Stimulated activated CD8-positive, alpha-beta memory T cell treated with anti-CD3 and anti-CD28 coated beads, Interleukin-7, amount 100 ng/mL, for 48 hours (primary cell): ENCODE data around the gene ASIC5.
"Not testable (repeated sequence)": the region's sequence is repeated elsewhere in the genome, so short reads cannot be mapped to it uniquely, and the experiment has no call there.

ENCODE experiments used
- DNase-seq, 2 donors: peaks; one replicate each; pipeline ENCODE4 v3.0.0-alpha.2; 2020; ENCODE audit warnings: low read depth in 1 of 2; ENCODE audit errors: extremely low read depth in 1 of 2

The ASIC5 gene, protein sequence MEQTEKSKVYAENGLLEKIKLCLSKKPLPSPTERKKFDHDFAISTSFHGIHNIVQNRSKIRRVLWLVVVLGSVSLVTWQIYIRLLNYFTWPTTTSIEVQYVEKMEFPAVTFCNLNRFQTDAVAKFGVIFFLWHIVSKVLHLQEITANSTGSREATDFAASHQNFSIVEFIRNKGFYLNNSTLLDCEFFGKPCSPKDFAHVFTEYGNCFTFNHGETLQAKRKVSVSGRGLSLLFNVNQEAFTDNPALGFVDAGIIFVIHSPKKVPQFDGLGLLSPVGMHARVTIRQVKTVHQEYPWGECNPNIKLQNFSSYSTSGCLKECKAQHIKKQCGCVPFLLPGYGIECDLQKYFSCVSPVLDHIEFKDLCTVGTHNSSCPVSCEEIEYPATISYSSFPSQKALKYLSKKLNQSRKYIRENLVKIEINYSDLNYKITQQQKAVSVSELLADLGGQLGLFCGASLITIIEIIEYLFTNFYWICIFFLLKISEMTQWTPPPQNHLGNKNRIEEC

DNA sequence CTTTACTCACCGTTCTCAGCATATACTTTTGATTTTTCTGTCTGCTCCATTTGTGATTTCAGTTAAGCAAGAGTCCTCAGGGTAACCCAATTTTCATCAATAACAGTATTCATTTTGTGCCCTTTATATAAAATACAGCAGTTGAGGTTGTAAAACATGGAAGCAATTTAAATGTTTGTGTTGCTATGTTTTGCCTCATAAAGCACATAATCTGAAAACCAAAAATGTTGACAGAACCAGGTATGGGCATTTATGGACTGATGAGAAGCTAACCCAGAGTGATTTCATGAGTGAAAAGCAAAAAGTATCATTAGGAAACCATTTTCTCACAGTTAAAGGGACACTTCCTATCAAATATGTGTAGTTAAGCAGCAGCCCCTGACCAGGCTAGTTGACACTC is at the start of gene ASIC5:
ASIC5 (minus strand) TSS at position 101 of the 400 bp plus-strand sequence; CDS start at position 50, 51 bp downstream.
- no peak for DNase-seq

DNA sequence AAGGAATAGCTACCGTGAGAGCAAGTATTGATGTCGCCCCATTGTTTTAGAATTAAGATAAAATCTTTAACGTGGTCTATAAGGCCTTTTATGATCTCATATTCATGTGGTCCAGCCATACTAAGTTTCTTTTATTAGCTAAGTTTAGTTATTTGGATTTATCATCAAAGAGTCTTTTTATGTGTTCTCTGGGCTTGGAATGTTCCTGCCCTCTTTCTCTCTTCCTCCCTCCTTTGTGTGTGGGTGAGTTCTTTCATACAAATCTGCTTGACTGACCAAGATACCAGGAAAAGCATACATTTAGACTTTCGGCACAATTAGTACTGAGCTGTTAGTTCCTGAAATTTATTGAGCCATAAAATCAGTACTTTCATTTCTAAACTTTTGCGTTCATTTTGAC is 48.7 kb upstream of the ASIC5 start:
- DNase-seq, result no peak

DNA sequence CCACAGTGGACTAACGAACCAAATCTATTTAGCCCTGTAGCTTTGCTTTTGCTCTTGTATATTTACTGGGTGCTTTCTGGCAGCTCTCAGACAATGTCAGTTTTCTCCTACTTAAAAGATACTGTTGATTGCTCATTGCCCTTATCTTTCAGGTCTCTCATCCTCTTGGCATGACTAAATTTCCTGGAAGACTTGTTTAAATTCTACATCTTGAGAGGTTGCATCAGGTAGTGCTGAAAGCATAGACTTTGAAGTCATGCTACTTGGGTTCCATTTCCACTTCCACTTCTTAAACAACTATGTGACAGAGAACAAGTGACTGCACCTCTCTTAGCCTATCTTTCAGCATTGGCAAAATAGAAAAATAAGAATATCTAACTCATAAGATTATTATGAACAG is 45.8 kb upstream of the ASIC5 start:
- DNase-seq, result no peak

DNA sequence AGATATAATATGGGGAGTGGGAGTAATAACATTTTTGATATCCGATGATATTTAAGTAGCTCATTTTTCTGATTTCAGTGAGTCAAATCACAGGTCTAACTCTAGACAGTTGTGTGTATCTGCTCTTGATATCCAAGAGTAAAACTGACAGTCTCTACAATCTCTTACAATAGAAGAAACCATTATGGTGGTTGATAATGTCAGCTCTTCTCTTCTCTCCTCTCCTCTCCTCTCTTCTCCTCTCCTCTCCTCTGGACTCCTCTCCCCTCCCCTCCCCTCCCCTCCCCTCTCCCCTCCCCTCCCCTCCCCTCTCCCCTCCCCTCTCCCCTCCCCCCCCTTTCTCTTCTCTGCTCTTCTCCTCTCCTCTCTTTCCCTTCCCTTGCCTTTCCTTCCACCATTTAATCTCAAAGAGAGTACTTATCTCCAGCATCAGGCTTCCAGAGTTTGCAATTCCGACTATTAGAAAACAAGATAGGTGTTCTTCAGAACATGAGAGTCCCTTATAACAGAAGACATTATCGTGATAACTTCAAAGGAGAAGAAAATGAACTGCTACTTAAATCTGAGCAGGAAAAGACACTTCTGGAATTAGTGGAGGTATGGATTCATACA is 43.6 kb upstream of the ASIC5 start:
- no peak for DNase-seq

DNA sequence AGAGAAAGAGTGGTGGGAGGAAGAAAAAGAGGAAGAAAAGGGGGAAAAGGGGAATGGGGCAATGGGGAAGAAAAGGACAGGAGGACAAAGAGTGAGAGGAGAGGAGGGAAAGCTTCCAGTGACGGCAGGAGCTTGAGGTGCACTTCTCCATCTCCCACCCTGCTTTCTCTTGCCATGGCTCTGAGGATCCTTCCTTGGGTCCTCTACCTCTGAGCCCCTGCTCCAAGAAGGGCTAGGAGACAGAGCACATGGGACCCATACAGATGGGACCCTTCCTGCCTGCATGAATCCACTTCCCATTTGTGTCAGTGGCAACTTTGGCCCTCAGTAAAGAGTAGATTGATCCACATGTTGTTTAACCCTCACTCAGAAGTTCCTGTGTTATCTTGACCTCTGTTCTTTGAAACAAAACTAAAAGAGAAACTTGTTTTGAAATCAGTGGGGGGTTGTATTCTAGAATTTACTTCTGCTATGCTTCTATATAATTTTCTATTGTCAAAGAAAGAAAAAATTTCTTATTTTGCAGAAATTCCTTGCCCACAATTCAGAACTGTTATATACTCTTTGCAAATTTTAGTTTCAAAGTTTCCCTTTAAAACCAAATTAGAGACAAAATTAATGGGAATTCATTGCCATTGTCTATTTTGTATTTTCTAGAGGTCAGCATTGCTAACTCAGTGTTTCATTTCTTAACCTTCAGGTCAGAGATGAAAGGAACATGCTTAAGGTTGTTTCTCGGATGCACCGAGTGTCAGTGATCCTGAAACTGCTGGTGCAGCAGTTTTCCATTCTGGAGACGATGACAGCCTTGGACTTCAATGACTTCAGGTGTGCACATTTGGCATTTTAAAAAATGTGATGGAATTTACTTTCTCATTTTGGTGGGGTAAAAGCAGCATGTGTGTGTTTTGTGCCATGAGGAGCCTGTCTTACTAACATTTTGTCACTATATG is 42.4 kb upstream of the ASIC5 start:
- DNase-seq, result no peak

DNA sequence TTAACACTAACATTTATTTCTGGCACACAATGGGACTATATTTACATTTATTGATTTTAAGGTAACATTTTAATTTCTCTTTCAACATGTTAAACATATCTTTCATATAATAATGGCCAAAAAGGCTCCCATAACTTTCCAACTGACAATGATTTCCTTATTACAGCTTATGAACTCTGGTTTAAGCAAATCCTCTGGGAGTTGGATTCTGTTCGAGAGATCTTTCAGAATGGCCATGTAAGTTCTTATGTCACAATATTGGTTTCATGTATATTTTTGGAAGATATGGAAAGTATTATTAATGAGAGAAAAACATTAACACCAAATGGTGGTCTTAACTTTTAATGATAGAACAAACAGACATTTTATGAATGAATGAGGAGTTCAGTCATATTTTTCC is 41.5 kb upstream of the ASIC5 start:
- no peak for DNase-seq

DNA sequence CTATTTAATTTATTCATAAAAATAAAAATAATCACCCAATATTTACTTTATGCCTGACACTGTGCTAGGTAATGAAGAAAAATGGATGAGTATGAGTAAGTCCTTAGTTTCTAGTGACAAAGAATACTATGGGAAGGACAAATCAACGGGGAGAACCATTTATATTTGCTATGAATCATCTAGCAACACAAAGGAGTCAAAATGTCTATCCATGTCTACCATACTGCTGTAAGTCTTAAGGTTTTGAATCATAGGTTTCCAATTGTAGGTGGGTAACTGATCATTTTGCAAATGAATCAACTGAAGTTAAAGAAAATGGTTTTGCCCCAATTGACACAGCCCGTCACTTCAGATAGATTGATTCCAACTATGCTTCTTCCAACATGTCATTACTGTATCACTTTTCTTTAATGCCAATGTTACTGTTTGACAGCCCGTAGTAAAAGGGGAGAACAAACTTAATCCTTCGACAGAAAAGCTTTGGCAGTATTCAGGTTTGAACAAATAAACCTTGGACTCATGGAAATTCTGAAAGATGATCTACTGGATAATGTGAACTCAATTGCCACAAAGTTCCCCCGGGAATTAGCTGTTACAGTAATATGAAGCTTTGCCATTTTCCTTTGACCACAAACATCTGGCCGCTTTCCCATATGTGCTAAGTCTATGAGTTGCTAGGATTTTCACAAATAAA is 40.6 kb upstream of the ASIC5 start:
- no peak for DNase-seq

DNA sequence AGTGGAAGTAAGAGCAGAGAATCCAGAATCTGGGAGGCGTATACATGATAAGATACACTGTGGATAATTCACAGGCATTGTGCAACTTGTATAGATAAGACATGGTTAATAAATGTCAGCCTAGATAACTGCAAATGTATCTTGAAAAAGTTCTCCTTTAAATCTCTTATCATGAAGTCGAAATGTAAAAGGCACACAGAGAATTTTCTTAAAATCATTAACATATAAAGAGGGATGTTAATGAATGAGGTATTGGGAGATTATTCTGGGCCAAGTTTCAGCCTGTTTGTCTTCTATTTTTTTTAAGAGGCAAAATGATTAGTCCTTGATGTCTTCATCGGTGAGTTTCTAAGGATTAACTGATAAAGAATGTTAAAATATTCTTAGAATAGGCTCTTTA is 38.3 kb upstream of the ASIC5 start:
- DNase-seq, result no peak

DNA sequence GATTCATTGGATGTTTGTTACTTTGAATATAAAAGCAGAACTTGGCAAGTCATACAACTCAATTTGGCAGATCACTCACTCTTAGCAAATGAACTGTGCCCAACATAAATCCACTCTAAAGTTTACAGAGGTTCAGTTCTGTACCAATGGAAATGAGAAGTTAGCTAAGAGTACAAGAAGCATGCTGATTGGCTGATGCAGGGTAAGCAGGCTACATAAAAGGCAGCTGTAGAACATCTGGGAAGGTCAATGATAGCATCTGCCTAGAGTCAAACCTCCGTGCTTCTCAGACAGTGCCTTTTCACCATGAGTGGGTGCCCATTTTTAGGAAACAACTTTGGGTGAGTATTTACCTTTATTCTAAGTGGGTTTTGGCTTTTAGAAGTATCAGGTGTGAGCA is 37.4 kb upstream of the ASIC5 start, which contains the start of gene TDO2:
TDO2 (plus strand) TSS at position 244 of the 400 bp plus-strand sequence; CDS start at position 307, 63 bp downstream.
- DNase-seq, result no peak

DNA sequence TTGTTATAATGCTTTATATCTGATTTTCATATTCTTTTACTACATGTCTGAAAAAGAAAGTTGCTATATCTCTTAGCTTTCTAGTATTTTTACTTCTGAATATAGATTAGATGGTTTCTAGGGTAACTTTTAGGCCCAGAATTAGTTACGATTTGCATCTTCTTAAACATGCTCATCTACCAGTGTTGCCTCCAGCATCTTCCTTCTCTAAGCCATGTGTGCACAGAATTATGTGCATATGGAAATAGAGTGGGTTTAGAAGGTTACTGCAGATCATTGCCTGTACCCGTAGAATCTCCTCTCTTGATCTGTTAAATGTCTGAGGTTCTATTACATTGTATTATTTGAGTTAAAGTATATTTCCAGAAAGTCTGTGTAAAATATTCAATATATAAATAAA is 34.9 kb upstream of the ASIC5 start:
- DNase-seq, result no peak

DNA sequence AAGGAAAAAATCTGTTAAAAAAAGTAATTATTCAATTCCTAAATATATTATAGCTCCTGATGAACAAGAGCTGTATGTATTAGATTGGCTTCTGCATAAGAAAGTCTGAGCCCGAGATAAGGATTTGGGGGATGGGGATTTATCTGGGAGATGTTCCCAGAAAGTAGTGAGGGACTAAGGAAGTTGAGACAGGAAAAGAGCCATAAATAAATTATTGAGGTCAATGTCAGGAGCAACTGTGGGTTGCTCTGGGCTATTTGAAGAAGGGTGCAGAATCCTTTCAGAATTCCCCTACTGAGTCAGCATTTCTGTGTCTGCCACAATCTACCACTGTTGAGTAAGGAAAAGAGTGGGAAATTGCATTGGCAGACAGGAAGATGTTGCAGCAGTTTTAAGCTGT is 34.3 kb upstream of the ASIC5 start:
- DNase-seq, result no peak

DNA sequence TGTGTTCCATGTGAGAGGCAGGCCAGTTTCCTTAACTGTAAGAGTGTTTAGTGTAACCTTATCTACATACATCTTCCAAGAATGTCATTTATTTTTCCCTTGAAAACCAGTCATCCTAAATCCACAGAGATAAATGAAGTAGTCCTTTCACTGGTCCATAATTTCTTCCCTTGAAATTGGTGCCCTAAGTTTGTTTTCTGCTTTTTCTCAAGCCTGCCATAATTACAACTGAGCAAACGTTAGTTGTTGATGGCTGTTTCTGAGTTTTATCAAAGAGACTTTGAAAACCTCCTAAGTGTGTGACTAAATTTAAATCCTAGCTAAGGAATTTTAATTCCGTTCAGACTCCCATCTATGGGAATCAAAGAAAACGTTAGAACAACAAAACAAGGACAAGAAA is 33.8 kb upstream of the ASIC5 start:
- no peak for DNase-seq

DNA sequence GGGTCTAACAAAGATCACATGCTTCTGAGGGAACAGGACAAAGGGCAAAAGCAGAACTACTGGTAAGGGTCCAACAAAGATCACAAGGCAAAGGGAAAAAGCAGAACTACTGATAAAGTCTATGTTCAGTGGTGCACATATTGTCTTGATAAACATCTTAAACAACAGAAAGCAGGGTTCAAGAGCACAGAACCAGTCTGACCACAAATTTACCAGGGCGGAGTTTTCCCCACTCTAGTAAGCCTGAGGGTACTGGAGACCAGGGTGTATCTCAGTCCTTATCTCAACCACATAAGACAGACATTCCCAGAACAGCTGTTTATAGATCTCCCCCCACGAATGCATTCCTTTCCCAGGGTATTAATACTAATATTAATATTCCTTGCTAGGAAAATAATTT is 32.3 kb upstream of the ASIC5 start:
- not testable (repeated sequence) for DNase-seq

DNA sequence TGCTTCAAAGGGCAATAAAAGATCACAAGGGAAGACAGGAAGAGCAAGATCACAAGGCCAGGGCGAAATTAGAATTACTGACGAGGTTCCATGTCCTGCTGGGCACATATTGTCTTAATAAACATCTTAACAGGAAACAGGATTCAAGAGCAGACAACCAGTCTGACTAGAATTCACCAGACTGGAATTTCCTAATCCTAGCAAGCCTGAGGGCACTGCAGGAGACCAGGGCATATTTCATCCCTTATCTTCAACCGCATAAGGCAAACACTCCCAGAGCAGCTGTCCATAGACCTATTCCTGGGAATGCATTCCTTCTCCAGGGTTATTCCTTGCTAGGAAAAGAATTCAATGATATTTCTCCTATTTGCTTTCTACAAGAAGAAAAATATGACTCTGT is 25.0 kb upstream of the ASIC5 start:
- DNase-seq, result no peak

DNA sequence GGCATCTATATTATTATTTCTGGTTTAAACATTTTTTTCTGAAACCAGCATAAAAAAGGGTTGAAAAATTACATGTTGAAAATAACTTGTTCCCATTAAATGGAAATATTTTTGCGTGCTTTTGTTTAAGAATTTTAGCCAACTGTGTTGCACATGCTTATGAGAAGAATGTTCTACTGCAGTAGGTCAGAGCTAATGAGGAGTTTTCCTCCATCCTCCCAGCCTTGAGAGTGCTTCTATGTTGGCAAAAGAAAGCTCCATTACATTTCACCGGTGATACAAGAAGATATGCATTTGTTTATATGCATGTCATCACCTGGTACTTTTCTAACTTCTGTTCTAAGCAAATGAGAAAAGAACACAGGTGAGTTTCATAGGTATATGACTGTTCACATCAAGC is 23.9 kb upstream of the ASIC5 start:
- no peak for DNase-seq

DNA sequence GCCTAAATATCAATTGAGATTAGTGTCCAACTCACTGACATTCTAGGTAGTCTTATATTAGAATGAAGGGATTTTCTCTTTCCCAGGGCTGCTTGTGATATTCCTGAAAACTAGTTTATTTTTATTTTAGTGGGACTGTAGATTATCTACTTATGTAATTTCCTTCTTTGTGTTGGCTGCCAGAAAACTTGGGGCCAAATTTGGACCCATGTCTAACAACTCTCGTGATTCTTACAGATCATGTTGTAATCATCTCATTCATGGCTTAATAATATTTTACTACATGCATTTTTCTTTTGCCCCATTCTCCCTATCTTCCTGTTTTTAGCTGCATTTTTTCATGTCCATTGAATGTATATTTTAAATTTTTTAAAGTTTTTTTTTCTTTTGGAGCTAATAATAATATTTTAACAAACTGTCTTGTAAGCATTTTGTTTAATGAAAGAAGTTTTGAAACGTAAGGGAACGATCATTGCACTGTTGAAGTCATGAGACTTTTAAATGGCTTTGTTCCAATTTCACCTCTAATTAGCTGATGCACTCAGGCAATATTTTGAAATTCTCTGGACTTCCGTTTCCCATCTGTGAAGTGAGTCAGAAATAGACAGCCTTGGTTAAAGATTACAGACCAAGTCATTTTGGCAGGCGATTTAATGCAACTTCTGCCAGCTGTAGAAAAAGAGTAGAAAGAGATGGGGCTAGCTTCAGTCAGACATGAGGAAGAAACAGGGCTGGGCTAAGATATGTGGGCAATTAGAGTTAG is 23.1 kb upstream of the ASIC5 start:
- no peak for DNase-seq

DNA sequence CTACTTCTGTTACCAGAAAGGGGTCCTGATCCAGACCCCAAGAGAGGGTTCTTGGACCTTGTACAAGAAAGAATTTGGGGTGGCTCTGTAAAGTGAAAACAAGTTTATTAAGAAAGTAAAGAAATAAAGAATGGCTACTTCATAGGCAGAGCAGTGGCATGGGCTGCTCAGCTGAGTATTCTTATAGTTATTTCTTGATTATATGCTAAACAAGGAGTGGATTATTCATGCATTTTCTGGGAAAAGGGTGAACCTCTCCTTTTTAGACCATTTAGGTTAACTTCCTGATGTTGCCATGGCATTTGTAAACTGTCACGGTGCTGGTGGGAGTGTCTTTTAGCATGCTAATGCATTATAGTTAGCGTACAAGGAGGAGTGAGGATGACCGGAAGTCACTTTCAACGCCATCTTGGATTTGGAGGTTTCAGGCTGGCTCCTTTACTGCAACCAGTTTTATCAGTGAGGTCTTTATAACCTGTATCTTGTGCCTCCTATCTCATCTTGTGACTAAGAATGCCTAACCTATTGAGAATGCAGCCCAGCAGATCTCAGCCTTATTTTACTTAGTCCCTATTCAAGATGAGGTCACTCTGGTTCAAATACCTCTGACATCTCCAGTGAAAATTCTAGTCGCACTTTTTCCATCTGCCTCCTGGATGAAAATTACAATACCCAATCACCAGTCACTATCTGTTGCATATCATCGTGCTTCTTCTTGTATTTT is 21.9 kb upstream of the ASIC5 start:
- no peak for DNase-seq

DNA sequence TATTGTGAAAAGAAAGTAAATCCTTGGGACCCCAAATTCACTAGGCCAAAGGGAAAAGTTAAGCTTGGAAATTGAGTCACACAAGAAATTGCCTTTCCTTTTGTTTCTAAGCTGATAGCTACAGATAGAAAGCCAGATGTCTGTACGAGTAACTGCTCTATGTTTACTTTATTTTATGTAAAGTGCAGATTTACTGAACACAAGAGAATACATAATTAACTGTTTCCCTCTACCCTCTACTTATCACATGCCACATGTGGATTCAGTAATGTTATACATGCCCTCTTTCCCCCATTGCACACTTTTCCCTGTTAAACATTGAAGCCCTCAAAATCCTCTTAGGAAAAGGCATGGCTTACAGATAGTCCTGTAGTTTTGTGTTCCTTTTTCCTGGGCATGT is 21.0 kb upstream of the ASIC5 start:
- no peak for DNase-seq

DNA sequence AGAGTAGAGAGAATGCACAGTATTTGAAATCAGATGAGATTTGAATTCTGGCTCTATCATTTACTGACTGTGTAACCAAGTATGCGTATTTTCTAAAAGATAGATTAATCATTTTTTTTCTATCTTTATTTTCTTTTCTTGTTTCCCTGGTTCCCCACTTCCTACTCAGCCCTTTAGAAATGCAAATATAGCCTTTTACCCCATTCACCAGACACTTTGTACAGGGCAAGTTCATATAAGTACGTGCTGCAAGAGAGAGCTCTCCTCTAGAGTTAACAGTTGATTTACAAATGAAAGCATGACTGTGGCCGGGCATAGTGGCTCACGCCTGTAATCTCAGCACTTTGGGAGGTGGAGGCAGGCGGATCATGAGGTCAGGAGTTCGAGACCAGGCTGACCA is 19.6 kb upstream of the ASIC5 start:
- no peak for DNase-seq
